Kidney glomerular epithelial cell (primary cell): ENCODE measurements around the gene HOMER3.
"Not testable (repeated sequence)": the region's sequence is repeated elsewhere in the genome, so short reads cannot be mapped to it uniquely, and the experiment has no call there.

Experiments
- DNase-seq: peaks from one replicate; lab custom pipeline; 2025; lab: John Stamatoyannopoulos, UW

HOMER3 gene

GRCh38 chr19:18922228-18922985, 18.6 kb downstream of the HOMER3 start:
- DNase-seq, result no peak

DNA sequence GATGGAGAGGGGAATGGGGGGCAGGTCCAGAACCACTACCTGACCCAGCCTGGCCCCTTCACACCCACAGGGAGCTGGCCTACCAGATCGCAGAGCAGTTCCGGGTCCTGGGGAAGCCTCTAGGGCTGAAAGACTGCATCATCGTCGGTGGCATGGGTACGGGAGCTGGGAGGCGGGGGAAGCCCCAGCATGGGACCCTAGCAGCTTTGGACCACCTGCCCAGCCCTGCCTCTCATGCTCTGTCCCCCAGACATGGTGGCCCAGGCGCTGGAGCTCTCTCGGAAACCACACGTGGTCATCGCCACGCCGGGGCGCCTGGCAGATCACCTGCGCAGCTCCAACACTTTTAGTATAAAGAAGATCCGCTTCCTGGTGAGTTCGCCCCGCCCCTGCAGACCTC, 19.4 kb downstream of the HOMER3 start:
- DNase-seq, result no peak

- DNase-seq, result no peak
Observed at GRCh38 chr19:18920400-18920799, 20.6 kb downstream of the HOMER3 start.

- no peak for DNase-seq
Observed at GRCh38 chr19:18919900-18920214, 21.2 kb downstream of the HOMER3 start.

DNA sequence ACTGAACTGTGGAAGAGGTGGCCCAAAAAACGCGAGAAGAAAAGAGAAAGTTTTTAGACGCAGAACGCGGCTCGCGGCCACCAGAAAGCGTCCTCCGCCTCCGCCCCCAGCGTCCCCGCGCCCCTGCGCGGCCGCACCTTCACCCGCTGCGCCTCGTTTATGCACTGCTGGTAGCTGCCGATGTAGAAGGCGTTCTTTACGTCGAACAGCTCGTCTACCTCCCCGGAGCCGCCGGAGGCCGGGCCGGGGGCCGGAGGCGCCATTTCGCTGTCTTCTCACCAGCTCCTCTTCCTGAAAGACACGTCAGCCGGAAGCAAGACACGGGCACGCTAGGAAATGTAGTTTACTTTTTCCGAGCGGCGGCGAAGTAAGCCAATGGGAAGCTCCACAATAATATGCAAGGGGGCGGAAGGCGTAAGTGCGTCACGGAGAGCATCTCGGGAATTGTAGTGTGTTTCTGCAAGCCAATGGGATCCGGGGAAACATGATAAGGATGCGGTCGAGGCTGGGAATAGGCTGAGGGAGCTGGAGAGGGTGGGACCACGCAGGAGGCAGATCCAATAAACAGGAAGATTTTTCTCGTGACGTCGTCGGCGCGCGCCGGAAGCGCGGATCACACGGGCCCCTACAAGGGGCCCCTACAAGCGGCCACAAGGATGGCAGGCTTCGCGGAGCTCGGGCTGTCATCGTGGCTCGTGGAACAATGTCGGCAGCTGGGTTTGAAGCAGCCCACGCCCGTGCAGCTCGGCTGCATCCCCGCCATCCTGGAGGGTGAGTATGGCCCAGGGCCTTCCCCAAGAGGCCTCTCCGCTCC, 21.7 kb downstream of the HOMER3 start, which contains the start of the genes COPE and DDX49:
Gene COPE, minus strand, starts transcription at position 302 of the 814 bp plus-strand sequence. Its CDS starts 39 bp downstream, at position 263.
Gene DDX49, plus strand, starts transcription at position 630 of the 814 bp plus-strand sequence. Its CDS starts 27 bp downstream, at position 657.
- DNase-seq, result peak; percentile 99

DNA sequence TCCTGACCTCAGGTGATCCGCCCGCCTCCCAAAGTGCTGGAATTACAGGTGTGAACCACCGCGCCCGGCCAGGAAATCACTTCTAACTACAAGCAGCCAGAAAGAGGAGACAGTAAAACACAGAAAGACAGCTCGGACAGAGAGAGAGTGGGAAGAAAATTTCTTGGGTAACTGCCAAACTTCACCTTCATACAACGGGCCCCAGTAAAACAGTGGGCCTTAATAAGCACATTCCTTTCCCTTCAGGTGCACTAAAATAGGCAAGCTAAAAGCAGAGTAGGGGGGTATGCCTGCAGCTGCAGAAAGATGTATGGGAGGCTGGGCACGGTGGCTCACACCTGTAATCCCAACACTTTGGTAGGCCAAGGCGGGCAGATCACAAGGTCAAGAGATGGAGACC, 23.4 kb downstream of the HOMER3 start:
- not testable (repeated sequence) for DNase-seq

DNA sequence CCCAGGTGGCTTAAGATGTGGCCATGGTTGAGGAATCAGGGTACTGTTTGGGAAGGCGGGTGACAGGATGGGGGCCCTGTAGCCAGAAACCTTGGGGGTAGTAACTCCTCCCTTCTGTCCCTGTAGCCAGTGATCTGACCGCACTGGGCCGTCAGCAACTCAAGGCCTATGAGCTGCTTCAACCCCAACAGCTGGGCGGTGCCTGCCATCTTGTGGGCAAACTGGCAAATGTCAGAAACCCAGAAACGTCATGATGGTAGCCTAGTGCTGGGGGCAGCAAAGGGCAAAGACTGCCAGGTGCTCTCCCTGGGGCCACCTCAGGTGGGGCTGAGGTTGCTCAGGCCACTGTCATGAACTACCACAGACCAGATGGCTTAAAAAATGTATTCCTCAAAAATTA, 25.4 kb downstream of the HOMER3 start:
- DNase-seq, result no peak

GRCh38 chr19:18913466-18913865, 27.6 kb downstream of the HOMER3 start:
- DNase-seq, result no peak

DNA sequence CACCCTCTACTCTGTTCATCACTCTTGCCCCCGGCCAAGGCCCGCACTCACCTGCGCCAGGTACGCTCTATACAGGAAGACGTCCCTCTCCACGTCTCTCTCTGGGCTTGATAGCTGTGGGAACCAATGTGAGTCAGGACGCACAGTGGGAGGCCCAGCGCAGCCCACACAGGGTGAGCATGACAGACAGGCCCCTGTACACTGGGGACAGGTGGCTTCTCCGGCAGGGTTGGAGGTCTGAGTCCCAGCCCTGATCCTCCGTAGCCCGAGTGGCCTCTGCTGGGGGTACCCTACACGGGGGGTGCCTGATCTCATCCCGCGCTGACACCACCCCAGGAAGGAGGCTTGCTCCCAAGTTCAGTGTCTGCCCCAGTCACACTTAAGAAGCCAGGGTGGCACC, 28.1 kb downstream of the HOMER3 start:
- DNase-seq, result no peak

DNA sequence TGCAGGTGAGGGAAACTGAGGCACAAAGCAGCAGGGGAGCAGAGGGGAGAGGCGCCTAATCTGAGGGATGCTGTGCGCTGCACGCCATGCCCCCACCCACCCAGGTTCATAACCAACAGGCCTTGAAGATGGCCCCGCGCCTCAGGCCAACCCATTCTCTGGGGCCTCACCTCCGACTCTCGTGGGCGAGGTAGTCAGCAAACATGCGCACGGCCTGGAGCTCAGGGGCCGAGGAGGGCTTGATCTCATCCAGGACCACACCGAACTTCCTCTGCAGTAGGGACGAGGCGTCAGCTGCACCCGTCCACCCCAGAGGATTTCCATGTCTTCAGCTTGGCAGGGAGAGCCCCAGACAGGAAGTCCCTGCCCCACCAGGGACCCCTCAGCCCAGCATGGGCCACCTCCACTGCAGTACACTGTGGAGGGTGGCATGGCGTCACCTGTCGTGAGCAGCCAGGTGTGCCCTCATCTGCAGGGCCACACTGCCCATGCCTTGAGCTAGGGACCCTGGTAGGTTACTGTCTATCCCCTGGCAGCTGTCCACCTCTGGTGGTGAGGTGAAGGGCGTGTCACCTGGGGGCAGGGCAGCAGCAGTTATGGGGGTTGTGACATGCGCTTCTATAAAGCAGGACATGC, 30.1 kb downstream of the HOMER3 start:
- no peak for DNase-seq

GRCh38 chr19:18910010-18910409, 31.0 kb downstream of the HOMER3 start:
- no peak for DNase-seq

DNA sequence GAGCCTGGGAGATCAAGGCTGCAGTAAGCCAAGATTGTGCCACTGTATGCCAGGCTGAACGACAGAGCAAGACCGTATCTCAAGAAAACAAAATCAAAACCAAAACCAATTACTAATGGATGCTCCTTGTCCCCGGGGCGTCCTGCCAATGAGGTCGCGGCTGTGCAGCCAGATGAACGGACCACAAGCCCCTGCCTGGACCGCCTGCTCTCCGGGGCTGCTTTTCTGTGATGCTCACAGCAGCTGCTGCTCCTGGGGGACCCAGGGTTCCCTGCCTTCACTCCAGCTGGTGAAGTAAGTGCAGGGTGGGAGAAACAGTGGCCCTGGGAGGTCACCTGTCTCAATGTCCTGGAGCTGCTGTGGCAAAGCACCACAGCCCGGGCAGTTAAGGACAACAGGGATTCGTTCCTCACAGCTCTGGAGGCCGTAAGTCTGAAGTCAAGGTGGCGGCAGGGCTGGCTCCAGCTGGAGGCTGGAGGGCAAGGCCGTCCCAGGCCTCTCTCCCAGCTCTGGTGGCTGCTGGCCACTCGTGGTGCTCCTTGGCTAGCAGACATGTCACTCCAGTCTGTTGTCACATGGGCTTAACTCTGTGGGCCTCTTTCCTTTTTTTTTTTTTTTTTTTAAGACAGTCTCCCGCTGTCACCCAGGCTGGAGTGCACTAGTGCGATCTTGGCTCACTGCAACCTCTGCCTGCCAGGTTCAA, 31.9 kb downstream of the HOMER3 start:
- no peak for DNase-seq

DNA sequence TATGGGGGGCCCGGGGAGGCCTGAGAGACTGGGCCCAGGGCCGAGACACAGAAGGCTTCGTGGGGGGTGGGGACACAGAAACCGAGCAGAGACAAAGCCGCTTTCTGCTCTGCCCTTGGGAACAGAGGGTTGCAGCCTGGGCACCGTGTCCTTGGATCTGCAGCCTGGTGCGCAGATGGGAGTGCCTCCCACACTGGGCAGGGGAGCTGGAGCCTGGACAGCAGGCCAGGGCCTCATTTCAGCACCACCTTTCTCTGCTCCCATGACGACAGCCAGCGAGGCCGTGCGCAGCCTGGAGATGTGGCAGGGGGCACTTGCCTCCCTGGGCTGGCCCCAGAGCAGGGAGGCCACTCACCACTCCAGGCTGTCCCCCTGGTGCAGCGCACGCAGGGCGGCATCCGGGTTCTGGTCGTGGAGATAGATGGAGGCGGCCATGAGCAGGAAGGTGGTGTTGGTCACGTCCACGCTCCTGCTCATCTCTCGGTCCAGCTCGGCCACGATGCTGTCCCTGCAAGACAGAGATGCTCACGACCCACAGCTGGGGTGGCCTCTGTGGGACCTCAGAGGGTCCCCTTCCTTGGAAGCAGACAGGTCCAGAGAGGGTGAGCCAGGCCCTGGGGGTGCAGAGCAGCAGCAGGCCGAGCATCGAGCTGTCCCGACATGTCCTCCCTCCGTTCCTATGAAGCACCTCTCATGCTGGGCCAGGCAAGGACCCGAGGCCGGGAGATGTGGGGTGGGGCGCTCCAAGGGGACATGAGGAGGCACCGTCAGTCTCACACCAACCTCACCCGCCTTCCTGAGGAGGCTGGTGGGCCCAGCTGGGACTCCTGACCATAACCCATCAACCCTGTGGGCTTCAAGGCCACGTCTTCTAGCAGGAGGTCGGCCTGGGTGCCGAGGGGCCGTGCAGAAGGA, 34.2 kb downstream of the HOMER3 start:
- no peak for DNase-seq

DNA sequence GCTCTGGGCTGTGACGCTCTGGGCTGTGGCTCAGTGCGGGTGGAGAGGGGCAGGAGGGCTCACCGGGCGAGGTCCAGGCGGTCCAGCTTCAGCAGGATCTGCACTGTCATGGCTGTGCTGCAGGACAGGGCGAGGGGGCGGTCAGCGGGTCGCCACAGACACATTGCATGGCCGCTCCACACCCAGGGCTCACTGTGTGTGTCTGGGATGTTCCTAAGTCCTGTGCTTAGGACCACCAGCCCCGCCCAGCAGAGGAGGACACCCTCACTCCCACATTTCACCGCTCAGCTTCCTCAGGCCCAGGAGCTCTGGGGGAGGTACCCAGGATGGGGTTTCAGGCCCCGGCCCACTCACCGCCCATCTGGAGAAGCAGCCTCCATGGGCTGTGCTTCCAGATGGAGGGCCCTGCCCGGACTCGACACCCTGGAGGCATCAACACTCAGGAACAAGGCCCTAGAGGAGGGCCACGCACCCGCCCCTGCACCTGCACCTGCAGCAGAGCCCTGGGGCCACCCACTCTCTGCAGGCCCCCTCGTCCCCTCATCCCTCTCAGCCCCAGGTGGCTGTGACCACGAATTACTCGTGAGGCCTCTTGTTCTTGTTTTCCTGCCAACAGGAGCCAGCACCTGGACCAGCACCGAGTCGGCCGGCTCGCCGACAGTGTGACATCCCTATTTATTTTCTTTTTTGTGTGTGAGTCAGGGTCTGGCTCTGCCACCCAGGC, 35.3 kb downstream of the HOMER3 start:
- DNase-seq, result no peak

DNA sequence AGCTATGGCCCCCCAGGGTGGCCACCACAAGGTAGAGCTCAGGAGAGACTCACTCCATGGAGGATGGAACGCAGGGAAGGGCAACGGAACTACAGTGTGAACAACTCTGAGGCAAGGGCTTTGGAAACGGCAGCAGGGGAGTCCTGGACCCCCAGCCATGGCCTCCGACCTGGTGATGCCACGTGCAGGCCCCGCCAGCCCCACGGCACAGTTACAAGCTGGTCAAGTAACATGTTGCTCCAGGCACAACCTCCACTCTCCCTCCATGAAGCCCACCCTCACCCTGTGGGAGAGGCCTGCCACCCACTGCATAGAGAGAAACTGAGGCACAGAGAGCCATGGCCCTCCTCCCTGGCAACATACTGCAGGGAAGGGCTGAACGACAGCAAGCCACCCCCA, 36.0 kb downstream of the HOMER3 start:
- DNase-seq, result no peak

GRCh38 chr19:18904334-18905057, 36.5 kb downstream of the HOMER3 start:
- no peak for DNase-seq

DNA sequence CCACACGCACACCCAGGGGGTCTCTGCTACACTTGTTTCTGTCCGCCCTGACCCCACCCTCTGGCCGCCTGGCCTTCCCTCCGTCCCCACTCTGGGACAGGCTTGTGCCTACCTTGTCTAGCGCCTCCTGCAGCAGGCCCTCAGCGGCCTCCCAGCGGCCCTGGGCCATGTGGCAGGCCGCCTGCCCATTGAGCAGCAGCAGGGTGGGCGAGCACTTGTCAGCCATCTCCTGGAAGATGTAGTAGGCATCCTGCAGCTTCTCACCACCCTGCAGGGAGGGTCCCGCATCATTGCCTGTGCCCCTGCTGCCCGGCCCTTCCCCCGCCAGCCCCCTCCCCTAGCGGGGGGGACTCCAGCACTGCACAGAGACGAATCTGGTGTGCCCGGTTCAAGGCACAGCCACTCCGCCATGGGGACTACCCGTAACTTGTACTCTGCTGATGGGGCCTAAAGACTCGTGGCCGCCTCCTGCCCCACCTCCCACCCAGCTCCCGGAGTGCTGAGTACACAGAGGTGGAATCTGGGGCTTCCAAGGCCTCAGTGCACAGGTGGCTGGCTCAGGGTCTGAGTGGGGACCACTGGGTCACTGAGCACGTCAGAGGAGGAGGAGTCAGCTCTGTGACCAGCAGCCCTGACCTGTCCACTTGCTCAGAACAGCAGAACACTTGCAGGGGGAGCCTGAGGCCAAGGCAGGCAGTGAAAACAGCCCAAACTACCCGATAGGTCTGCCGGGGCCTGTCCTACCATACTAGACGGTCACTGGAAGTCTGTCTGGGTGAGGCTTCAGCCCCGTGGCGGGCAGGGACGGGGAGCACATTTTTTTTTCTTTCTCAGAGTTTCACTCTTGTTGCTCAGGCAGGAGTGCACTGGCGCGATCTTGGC, 37.6 kb downstream of the HOMER3 start:
- no peak for DNase-seq

GRCh38 chr19:18902519-18902918, 38.5 kb downstream of the HOMER3 start:
- not testable (repeated sequence) for DNase-seq

DNA sequence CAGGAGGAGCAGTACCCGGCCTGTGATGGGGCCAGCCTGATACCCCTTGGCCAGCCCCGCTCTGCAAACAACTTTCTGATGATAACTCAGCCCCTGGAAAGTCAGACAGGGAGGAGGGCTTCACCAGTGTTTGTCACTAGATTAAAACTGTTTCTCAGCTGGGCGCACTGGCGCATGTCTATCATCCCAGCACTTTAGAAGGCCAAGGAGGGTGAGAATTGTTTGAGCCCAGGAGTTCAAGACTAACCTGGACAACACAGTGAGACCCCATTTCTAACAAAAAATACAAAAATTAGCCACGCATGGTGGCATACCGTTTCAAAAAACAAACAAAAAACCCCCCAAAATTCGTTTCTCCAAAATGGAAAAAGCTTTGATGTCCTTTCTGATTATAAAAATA, 39.5 kb downstream of the HOMER3 start:
- no peak for DNase-seq
